Measurements from ENCODE around the gene HS2ST1. TPM values are rescaled to one million over a fixed set of nuclear protein-coding genes. Genes with fewer than 3 reads are reported as not detected.

HS2ST1 gene
- polyA plus RNA-seq, 2 of the 4 experiments (the other 2 are of a cell fraction), result 15.7 to 26.7 TPM

GRCh38 chr1:87030740-87031690, 116.6 kb downstream of the HS2ST1 start:
- no peak for FAIRE-seq
- ChIA-PET CTCF (no interaction called here), POLR2A (no interaction called here)

GRCh38 chr1:87034351-87034750, 119.9 kb downstream of the HS2ST1 start:
- Histone ChIP-seq H3K27ac (no peak overlapping the region), H3K9me3 (no peaks in the 10 kb centered on the region), H3K4me2 (no peak overlapping the region), H3K4me1 (no peaks in the 10 kb centered on the region), H3K4me3 (no peak overlapping the region)
- no peak for DNase-seq (ENCODE audit: low read depth in 1 of 2, low spot score in 1 of 2)
- ATAC-seq, result no peak
- ChIA-PET POLR2A (no interaction called here), CTCF (interaction anchor here (1.7 kb wide), 1 partner anchor 201 kb away, joined by 5 read pairs; no protein-coding TSS in a partner anchor)
- 87% methylated on average over 2 of the region's 2 CpGs for WGBS (ENCODE audit: missing lambda C conversion rate)
- TF ChIP-seq MYC (IDR thresholded peaks at IDR 0.05; ENCODE audit: borderline replicate concordance, low read length) (no peak), TFCP2L1 (CRISPR knock-in tag; IDR thresholded peaks at IDR 0.05) (no peak), SMC3 (IDR thresholded peaks at IDR 0.05) (no peak), HOXA7 (CRISPR knock-in tag; IDR thresholded peaks at IDR 0.05) (no peak), BCL3 (IDR thresholded peaks at IDR 0.05) (no peak), PHF8 (IDR thresholded peaks at IDR 0.05; ENCODE audit: borderline replicate concordance, low read depth) (no peak), SREBF2 (IDR thresholded peaks at IDR 0.05) (no peak), ATOH8 (CRISPR knock-in tag; IDR thresholded peaks at IDR 0.05; ENCODE audit: low read depth) (no peak), MAFK (IDR thresholded peaks at IDR 0.05; ENCODE audit: partially characterized antibody) (no peak), HES2 (IDR thresholded peaks at IDR 0.05) (no peak), EHMT2 (IDR thresholded peaks at IDR 0.05; ENCODE audit: low read depth) (no peak), GATA3 (IDR thresholded peaks at IDR 0.05; ENCODE audit: borderline replicate concordance) (no peak), CTCF (IDR thresholded peaks at IDR 0.05) (no peak), FOXS1 (CRISPR knock-in tag; IDR thresholded peaks at IDR 0.05) (no peak), KDM1A (IDR thresholded peaks at IDR 0.05; ENCODE audit: low read depth) (no peak), FOSL2 (IDR thresholded peaks at IDR 0.05) (no peak), FOSL2 (CRISPR knock-in tag; IDR thresholded peaks at IDR 0.05) (no peak), USF2 (IDR thresholded peaks at IDR 0.05) (no peak)
- FAIRE-seq, result no peak

More at GRCh38 chr1:87030740-87031690, 116.6 kb downstream of the HS2ST1 start:
- DNase-seq (ENCODE audit: low read depth in 1 of 2, low spot score in 1 of 2) (no peak), ATAC-seq (no peak)
- Histone ChIP-seq H3K4me2 (no peak overlapping the region), H3K9me3 (no peaks in the 10 kb centered on the region), H3K4me3 (no peak overlapping the region), H3K4me1 (no peaks in the 10 kb centered on the region), H3K27ac (no peak overlapping the region)
- TF ChIP-seq MYC (IDR thresholded peaks at IDR 0.05; ENCODE audit: borderline replicate concordance, low read length) (no peak), EHF (CRISPR knock-in tag; IDR thresholded peaks at IDR 0.05) (no peak), FOSB (CRISPR knock-in tag; IDR thresholded peaks at IDR 0.05) (no peak), CEBPB (IDR thresholded peaks at IDR 0.05) (no peak), TFCP2L1 (CRISPR knock-in tag; IDR thresholded peaks at IDR 0.05) (no peak), FOSL2 (IDR thresholded peaks at IDR 0.05) (no peak), FOSL2 (CRISPR knock-in tag; IDR thresholded peaks at IDR 0.05) (no peak), HMGXB4 (CRISPR knock-in tag; IDR thresholded peaks at IDR 0.05; ENCODE audit: borderline replicate concordance) (no peak), CBX8 (IDR thresholded peaks at IDR 0.05) (no peak), CHD4 (IDR thresholded peaks at IDR 0.05; ENCODE audit: borderline replicate concordance) (no peak), MAX (IDR thresholded peaks at IDR 0.05) (no peak)
- 88% methylated on average over 9 of the region's 9 CpGs for WGBS (ENCODE audit: missing lambda C conversion rate)
